ENCODE results near the gene PABPN1. TPM values are rescaled to one million over a fixed set of nuclear protein-coding genes. Genes with fewer than 3 reads are reported as not detected.

Gene PABPN1
- total and polyA plus RNA-seq, 9 of the 15 experiments (the other 6 are each of a cell fraction or from before 2014, with no cell fraction given): 32.6 to 388 (median 178) TPM

DNA sequence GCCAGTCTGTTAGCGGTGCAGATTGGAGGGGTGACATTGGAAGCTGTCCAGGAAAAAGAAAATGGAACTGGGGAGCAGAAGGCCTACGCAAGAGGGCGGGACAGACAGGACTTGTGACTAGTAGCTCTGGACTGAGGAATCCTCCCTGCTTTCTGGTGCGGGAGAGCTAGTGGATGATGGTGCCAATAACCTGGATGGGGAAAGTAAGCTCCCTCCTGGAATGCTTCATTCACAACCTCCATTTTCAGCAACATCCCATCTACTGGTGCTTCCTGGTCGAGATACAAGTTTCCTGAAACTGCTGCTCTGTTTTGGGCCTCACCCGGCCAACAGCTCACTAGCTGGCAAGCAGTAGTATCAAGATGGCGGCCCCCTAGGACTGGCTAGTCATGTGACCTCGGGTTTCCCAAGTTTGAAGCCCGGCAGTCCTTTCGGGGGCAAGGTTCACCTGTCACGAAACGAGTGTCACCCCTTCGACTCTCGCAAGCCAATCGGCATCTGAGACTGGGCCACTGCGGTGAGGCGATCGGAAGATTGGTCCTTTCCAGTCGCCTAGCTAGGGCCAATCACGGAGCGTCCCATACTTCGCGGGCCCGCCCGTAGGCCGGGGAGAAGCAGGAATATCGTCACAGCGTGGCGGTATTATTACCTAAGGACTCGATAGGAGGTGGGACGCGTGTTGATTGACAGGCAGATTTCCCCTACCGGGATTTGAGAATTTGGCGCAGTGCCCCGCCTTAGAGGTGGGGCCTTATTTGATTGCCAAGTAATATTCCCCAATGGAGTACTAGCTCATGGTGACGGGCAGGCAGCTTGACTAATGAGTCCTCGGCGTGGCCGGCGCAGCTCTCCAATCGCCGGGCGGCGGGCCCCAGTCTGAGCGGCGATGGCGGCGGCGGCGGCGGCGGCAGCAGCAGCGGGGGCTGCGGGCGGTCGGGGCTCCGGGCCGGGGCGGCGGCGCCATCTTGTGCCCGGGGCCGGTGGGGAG, at the start of gene PABPN1 (continued):
- TF ChIP-seq, protein P1, sequence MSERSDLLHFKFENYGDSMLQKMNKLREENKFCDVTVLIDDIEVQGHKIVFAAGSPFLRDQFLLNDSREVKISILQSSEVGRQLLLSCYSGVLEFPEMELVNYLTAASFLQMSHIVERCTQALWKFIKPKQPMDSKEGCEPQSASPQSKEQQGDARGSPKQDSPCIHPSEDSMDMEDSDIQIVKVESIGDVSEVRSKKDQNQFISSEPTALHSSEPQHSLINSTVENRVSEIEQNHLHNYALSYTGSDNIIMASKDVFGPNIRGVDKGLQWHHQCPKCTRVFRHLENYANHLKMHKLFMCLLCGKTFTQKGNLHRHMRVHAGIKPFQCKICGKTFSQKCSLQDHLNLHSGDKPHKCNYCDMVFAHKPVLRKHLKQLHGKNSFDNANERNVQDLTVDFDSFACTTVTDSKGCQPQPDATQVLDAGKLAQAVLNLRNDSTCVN (CRISPR knock-in tag; IDR thresholded peaks at IDR 0.05): no peak
- peak; percentile 45 for TF ChIP-seq PRDM10 (IDR thresholded peaks at IDR 0.05; ENCODE audit: partially characterized antibody)
- peak; percentile 21; the same call in 1 of the 2 replicates for TF ChIP-seq E2F3 (CRISPR knock-in tag; IDR thresholded peaks at IDR 0.05)
- TF ChIP-seq ZNF165 (CRISPR knock-in tag; IDR thresholded peaks at IDR 0.05; ENCODE audit: borderline replicate concordance): no peak
- TF ChIP-seq CTBP1 (IDR thresholded peaks at IDR 0.05; ENCODE audit: borderline replicate concordance): peak; percentile 76
- TF ChIP-seq THRAP3 (IDR thresholded peaks at IDR 0.05; ENCODE audit: borderline replicate concordance): no peak; the same call in 1 of the 2 replicates
- peak; percentile 61; the same call in 1 of the 2 replicates for TF ChIP-seq BACH1 (tag; IDR thresholded peaks at IDR 0.05)
- TF ChIP-seq BHLHE40 (IDR thresholded peaks at IDR 0.05; ENCODE audit: low read length): peak; percentile 58
- no peak for TF ChIP-seq ZNF507 (tag; conservative IDR thresholded peaks at IDR 0.05)
- TF ChIP-seq ZNF778 (CRISPR knock-in tag; IDR thresholded peaks at IDR 0.05): no peak
- TF ChIP-seq BRD9 (IDR thresholded peaks at IDR 0.05; ENCODE audit: low read depth, partially characterized antibody): peak; percentile 80
- no peak for TF ChIP-seq GATA2 (CRISPR knock-in tag; IDR thresholded peaks at IDR 0.05)
- no peak for TF ChIP-seq HNRNPK (IDR thresholded peaks at IDR 0.05; ENCODE audit: low read depth, low read length, poor library complexity, severe bottlenecking)
- no peak for TF ChIP-seq HDAC3 (IDR thresholded peaks at IDR 0.05; ENCODE audit: borderline replicate concordance, partially characterized antibody)
- TF ChIP-seq PHTF2 (CRISPR knock-in tag; IDR thresholded peaks at IDR 0.05): no peak
- TF ChIP-seq ARID3B (CRISPR knock-in tag; IDR thresholded peaks at IDR 0.05; ENCODE audit: borderline replicate concordance): no peak
- TF ChIP-seq ZFP1 (CRISPR knock-in tag; IDR thresholded peaks at IDR 0.05): peak; percentile 2; the same call in 1 of the 2 replicates
- no peak for TF ChIP-seq ZNF695 (CRISPR knock-in tag; IDR thresholded peaks at IDR 0.05)

Data from K562 (cell line).